ENCODE data around the gene TNNT2.

The TNNT2 gene

GRCh38 chr1:201351617-201352016, 25.9 kb downstream of the TNNT2 start:
- Histone ChIP-seq H3K4me3 (no peak overlapping the region), H3K27ac (no peak overlapping the region)
- DNase-seq (ENCODE audit: low spot score) = no peak
- TF ChIP-seq CTCF (IDR thresholded peaks at IDR 0.05) = no peak

DNA sequence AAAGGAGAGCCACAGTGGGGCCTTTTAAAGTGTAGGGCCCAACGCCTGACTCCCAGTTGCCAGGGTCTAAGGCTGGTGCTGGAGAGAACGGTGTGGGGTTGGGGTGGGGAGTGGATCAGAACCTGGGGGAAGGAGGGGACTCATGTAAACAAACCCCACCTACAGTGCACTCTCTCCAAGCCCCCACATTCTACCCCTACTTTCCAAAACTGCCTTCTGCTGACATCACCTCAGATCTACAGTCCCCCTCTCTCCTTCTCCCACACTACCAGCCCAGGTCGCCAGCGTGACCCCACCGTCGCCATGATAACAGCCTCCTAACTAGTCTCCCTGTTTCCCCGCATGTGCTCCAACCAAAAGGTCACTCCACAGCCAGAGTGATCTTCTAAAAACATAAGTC, 26.6 kb downstream of the TNNT2 start:
- no peak for TF ChIP-seq CTCF (IDR thresholded peaks at IDR 0.05)
- no peak overlapping the region for H3K27ac ChIP-seq
- no peak for DNase-seq (ENCODE audit: low spot score)

DNA sequence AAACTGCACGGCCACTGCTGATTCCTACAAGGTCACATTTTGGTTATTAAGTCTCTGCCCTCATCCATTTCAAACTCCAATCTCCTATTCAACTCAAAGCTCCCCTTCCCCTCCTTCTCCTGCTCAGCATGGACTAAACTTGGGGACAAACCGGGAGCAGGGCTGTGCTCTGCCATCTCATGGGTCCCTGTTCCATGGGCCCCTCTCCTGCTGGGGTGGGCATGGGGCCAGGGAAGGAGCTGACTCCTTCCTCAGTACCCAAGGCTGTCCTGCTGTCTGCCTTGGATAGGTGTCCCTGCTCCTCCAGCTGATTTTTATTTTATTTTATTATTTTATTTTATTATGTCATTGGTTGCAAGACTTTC, 27.1 kb downstream of the TNNT2 start:
- Histone ChIP-seq H3K27ac (no peak overlapping the region), H3K4me3 (no peak overlapping the region)
- no peak for TF ChIP-seq CTCF (IDR thresholded peaks at IDR 0.05)
- DNase-seq (ENCODE audit: low spot score) = no peak

More for the DNA sequence above, 26.6 kb downstream of the TNNT2 start:
- no peak overlapping the region for H3K4me3 ChIP-seq

GRCh38 chr1:201349092-201349491, 28.4 kb downstream of the TNNT2 start:
- Histone ChIP-seq H3K27ac (no peak overlapping the region), H3K4me3 (no peak overlapping the region)
- TF ChIP-seq CTCF (IDR thresholded peaks at IDR 0.05) = no peak
- DNase-seq (ENCODE audit: low spot score) = no peak

DNA sequence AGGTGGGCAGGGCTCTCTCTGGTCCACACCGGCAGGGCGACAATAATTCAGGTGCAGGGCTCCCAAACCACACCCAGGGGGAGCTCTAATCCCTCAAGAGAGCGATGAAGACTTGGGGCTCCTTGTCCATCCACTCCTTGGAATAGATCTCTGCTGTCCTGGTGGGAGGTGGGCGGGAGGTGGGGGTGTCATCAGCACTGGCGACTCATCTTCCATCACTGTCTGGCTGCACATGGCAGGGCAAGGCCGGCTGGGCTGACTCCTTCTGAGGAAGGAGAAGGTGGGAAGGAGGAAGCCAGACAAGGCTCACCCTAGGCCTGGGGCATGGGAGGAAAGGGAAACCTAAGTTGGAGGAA, 29.3 kb downstream of the TNNT2 start:
- no peak for DNase-seq (ENCODE audit: low spot score)
- TF ChIP-seq CTCF (IDR thresholded peaks at IDR 0.05) = no peak
- H3K27ac ChIP-seq = no peak overlapping the region
- no peak overlapping the region for H3K4me3 ChIP-seq

- DNase-seq (ENCODE audit: low spot score) = no peak
- no peak for TF ChIP-seq CTCF (IDR thresholded peaks at IDR 0.05)
- Histone ChIP-seq H3K4me3 (no peak overlapping the region), H3K27ac (no peak overlapping the region)
Observed at GRCh38 chr1:201347498-201348210, 29.8 kb downstream of the TNNT2 start.

DNA sequence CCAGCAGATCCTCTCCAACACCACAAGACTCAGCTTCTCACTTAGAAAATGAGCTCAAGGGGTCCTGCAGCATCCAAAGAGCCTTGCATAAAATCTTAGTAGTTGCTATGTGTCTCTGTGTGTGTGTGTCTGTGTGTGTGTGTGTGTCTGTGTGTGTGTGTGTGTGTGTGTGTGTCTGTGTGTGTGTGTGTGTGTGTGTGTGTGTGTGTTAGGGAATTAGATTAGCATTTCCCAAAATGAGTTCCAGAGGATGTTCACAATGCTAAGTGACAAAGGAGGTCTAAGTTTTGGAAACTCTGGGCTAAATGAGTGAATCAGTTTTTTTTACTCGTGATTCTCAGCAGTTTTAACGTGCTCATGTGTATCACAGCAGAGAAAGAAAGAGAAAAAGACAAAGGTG, 30.5 kb downstream of the TNNT2 start:
- Histone ChIP-seq H3K4me3 (no peak overlapping the region), H3K27ac (no peak overlapping the region)
- TF ChIP-seq CTCF (IDR thresholded peaks at IDR 0.05) = no peak
- DNase-seq (ENCODE audit: low spot score) = no peak
